ENCODE measurements around the gene SGMS1.

The SGMS1 gene

DNA sequence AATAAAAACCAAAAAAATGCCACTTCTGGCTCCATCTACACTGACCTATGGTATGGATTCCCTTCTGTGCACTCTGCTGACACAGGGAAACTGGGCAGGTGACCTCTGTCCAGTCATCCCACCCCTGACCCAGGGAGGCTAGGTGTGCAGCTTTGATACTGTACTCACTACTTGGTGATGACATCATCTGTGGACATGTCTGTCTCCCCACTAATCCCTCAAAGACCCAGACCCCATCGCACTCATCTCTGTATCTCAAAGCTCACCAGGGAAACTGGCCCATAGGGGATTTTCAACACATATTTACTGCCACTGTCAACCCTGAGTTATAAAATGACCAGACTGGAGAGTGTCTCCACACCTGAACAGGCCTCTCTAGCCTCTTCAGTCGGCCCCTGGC is 10.6 kb downstream of the SGMS1 start:
- no peak for DNase-seq (ENCODE audit: low read depth)

DNA sequence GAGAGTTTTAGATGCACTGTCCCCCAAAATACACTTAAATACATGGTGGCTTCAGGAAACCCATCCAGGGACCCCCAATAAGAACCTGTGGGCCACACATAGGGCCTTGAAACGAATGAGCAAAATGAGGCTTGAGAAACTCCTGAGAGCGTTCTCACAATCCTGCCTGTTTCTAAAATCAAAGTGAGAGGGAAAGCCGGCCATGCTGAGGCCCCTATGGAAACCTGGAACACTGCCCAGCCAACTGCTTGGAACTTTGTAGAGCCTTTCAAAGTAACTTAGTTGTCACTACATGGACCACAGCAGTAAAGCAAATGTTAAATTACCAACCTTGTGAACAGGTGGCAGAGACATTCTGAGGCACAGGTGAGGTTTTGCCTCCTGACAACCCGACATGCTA is 13.4 kb downstream of the SGMS1 start:
- DNase-seq (ENCODE audit: low read depth), result no peak

DNA sequence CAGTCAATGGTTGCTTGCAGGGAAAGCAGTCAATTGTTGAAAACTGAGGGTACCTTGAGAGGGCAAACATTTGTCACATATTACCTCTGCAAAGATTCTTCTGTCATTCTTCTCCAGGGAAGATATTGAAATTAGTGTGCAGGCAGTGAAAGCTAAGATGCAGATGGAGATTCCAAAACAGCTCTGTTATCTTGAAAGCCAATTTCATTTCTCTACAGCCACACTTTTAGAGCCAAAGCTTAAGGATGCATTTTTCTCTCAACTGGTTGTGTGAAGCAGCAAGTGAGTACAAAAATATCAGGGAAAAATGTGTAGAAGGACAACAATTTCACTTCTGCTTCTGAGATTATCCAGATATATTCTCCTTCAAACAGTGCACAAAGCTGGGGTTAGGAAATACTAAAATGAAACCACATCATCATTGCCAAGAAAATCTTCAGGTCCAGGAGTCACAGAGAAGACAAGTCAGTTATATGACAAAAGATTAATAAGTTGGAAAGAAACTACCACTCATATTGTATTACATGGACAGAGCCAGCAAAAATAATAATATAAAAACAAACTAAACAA is 16.3 kb downstream of the SGMS1 start:
- no peak for DNase-seq (ENCODE audit: low read depth)

DNA sequence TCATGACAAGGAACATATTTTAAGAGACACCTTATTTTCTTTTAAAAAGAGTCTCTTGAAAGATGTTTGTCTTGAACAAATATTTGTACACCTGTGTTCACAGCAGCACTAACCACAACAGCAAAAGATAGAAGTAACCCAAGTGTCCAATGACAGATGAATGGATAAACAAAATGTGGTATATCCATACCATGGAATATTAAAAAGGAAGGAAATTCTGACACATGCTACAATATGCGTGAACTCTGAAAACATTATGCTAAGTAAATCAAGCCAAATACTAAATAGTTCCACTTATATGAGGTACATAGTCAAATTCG is 17.8 kb downstream of the SGMS1 start:
- no peak for DNase-seq (ENCODE audit: low read depth)

DNA sequence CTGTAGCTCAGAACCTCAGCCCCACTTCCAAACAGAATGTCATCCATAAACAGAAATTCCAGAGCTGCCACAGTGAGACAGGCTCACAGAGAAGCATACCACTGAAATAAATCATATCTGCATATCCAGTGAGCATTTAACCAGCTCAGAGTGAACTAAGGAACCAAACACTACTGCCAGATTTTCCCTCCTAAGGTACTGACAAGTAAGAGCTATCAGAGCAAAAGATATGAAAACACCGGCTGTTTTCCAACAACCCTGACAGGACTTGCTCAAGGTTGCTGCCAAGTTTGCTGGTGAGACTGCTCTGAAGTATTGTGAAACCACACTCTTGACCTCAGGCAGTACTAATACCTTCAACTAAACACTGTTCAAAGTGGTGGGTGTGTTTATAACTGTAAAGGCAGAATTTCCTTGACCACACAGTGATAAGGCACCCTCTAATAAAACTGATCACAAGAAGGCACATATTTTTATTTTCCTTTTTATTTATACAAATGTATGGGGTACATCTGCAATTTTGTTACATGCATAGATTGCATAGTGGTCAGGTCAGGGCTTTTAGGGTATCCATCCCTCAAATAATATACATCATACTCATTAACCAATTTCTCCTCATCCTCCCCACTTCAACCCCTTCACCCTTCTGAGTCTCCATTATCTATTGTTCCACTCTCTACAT is 18.3 kb downstream of the SGMS1 start:
- DNase-seq (ENCODE audit: low read depth), result no peak

DNA sequence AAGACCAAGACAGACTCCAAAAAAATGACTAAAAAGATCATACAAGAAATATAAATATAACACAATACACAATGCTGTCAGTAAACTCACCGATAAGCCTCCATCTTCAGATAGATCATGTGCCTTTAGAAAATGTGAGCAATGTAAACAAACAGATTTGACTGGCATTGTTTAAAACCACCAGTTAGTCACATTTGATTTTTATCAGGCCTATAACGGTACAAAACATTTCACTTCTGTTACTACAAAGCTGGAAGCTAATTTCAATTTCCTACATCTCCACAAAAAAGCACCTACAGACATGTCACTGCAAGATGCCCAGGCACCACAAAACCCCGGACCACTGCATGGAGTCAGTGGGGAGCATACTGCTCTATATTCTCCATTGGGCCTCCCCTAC is 18.9 kb downstream of the SGMS1 start:
- no peak for DNase-seq (ENCODE audit: low read depth)

DNA sequence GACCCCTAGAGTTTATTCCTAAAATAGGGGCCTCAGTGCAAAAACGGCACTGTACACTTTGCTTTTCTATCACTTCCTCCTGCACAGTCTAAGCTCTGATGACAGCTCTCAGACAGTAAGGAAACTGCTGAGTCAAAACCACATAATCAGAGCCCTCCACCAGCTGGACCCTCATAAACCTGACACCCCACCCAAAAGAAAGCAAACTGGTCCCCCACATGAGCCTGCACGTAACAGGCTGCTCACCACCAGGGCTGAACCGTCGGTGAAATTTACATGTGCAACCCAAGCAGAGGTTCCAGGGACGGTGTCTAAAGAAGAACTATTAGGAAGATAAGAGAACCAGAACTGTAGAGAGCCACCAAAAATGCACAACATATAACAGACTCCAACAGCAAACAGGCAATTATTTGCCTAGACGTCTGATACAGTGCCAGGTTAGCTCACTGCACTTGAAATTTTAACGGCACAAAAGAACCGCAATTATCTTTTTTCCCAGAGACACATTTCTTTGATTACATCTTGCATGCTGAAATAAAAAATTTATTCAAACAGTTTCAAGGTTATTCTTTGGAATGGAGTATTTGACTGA is 19.6 kb downstream of the SGMS1 start:
- no peak for DNase-seq (ENCODE audit: low read depth)

DNA sequence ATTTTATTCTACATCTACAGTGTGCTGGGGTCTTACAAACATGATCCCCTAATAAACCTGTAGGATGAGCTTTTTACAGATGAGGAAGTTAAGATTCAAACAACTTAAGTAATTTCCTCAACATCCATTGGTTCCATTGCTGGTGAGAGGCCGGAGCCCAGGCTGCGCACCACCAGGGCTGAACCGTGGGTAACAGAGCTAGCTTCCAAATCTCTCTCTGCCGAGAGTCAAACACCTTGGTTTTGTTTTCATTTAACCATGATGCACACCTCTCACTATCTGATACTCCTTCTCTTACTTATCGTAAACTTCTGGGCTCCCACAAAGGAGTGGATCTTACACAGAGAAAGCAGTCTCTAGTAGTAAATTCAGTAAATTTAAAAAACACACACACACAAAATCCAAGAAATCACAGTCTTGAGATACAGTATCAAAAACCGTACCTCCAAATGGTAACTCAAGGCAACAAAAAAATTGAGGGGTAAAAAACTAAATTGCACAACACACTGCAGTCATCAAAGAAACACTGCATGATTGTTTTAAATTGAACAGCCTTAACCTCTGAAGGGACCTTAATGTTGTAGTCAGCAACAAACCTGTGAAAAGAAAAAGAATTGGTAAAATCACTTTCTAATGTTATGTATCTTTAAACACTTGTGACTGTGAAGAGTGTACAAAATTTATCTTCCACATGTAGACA is 20.5 kb downstream of the SGMS1 start:
- DNase-seq (ENCODE audit: low read depth), result no peak

DNA sequence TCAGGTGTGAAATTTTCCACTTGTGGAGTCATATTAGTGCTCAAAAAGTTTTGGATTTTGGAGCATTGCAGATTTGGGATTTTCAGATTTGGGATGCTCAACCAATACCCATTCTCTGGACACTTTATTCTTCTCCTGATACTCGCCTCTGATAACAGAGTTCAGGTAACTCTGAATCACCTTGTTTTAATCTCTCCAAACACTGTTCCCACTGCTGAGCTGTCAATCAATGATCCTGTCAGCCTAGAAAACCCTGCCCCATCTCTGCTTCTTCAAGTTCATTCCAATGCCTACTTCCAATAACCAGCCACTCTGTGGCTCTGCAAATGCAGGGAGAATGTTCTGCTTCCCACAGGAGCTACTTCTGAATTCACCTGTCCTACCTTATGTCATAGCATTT is 21.8 kb downstream of the SGMS1 start:
- DNase-seq (ENCODE audit: low read depth), result no peak

DNA sequence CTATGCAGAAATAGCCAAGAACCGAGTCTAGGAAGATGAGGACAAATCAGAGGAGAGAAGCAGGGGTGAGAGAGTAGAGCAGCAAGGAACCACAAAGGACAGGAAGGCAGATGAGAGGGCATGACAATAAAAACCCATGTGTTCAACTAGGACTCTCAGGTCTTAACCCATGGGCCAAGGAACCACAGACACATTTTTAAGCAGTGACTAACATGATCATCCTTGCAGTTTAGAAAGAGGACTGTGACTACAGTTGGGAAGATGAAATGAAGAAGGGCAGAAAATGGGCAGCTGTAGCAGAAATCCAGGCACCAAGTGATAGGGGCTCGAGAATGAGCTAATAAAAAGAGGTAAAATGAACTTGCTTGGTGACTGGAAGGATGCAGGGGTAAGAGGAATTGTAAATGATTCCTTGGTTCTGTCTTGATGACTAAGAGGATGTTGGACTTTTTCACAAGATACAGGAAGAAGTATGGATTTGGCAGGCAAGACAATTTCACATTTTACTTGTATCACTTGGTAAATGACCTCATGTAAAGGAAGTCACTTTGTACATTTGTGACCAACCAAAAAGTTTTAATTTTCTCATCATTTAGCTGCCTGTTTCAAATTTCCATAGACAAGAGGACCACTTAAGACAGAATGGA is 22.8 kb downstream of the SGMS1 start:
- no peak for DNase-seq (ENCODE audit: low read depth)

DNA sequence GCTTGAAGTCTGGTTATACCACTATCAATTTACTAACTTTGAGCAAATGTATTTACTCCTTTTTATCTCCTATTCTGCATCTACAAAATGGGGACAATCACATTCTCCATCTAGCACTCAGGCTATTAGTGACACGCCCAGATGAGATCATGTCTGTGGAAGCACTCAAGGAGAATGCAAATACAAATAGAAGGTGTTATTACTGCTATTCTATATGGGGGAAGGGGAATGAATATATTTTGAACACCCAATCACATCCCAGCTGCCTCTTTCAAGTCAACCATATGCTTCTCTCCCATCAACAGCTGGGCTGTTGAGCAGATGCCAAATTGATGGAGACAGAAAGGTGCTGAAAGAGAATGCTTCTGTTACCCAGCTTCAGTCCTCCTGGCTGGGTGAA is 23.5 kb downstream of the SGMS1 start:
- DNase-seq (ENCODE audit: low read depth), result no peak

DNA sequence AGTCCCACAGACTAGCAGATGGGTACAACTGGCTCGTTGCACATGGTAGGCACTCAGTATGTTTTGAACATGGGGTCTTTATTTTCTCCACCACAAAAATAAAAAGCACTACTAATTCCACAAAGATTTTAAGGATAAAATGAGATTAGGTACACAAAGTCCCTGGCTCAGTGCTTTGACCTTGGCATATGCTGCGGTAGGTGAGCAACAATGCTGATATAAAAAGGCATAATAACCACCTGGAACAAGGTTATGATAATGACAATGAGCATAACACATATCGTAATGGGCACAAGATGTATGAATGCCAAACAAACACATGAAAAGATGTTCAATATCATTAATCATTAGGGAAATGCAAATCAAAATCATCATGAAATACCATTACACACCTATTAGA is 26.9 kb downstream of the SGMS1 start:
- no peak for DNase-seq (ENCODE audit: low read depth)

DNA sequence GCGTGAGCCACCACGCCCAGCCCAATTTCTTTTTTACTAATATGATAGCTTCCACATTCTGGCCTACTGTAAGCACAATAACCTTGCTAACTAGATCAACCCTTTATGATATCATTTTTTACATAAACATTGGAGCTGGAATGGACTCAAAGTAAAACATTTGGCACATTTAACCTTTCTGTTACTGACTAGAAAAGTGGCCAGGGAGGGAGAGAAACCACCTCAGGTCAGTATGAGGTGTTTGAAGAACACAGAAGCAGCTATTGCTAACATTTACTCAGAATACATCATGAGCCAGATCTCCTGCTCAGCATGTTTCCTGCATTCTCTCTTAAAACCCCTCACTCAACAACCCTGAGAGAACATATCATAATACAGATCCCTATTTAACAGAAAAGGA is 27.3 kb downstream of the SGMS1 start:
- DNase-seq (ENCODE audit: low read depth), result no peak

DNA sequence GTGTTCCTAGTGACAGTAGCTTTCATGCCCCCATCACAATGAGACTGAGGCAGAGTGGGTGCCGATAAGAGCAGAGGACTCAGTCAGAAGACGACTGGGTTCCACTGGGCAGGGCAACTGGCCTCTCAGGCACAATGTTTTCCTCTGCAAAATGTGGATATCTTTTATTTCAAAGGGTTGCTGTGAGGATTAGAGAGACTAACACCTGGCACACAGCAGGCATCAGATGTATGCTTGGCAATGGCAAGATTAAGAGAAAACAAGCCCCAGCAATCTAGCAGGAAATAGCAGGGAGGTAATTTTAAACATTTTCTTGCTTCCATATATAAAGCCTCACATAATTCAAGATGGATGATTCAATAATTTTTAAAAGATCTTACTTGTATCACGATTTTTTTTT is 28.0 kb downstream of the SGMS1 start:
- no peak for DNase-seq (ENCODE audit: low read depth)

DNA sequence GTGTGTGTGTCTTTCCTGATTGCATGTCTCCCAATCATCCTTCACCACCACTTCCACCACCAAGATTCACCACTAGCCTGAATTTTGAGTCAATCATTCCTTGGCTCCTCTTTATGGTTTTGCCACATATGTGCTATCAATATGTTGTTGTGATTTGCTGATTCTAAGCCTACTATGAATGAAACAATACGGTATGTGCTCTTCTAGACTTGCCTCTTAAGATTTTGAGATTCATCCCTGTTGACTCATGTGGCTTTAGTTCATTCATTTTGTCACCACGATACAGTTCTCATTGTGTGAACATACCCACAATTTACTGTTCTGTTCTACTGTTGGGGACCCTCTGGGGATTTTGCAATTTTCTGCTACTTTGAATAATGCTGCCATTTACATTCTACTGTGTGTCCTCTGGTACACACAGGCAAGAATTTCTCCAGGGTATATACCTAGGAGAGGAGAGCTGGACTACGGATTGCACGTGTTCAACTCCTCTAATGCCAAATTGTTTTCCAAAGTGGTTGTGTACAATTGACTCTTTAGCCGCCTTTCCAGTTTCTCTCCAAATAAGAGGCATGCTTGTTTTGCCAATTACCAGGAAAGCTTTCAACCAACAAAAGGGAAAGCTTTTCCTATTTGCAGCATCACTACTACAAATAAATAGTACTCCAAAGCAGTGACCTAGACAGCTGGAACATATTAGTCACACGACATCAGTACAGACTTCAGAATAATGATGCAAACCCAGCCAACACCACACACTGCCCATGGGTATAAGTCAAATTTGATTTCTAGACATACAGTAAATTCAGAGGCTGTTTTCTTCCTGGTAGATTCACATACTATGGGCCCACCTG is 30.0 kb downstream of the SGMS1 start:
- no peak for DNase-seq (ENCODE audit: low read depth)

DNA sequence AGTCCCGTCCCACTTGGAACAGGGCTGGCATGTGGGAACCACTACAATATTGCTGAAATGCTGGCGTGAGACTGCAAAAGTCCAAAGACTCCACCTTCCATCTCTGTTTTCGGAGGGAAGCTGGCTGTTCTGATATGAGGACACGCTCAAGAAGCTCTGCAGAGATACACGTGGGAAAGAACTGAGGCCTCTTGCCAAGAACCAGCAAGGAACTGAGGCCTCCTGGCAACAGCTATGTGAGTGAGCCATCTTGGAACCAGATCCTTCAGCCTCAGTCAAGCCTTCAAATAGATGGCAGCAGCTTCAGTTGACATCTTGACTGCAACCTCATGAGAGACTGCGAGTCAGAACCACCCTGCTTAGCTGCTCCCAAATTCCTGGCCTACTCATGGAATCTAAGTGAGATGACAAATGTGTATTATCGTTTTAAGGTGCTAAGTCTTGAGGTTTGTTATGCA is 30.8 kb downstream of the SGMS1 start:
- DNase-seq (ENCODE audit: low read depth), result no peak

DNA sequence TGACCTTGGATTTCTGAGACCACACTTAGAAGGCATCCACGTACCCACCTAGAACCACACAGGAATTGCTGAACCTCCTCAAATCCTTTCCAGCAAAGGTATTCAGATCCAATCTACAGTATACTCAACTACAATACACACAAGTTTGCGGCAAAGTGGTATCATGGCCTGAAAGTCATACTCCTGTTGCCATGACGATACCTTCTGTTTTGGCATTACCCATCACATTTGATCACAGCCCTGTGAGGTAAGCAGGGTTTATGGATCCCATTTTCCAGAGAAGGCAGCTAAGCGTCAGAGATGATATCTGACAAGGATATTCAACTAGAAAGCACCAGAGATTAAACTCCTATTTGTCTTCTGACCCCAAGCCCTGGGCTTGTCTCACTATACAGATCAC is 32.8 kb downstream of the SGMS1 start:
- no peak for DNase-seq (ENCODE audit: low read depth)

DNA sequence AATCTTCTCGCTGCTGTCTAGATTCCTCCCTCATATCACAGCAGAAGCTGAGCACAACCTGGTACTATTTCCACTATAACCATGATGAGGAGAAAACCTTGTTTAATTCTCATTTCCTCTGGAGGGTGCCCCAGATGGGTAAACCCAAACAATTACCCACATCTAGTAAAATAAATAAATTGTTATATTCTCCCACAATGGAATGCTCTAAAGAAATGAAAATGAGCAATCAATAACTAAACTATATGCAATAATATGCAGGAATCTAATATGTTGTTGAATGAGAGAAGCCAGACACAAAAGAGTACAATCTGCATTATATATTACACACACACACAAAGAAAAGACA is 37.0 kb downstream of the SGMS1 start:
- no peak for DNase-seq (ENCODE audit: low read depth)

DNA sequence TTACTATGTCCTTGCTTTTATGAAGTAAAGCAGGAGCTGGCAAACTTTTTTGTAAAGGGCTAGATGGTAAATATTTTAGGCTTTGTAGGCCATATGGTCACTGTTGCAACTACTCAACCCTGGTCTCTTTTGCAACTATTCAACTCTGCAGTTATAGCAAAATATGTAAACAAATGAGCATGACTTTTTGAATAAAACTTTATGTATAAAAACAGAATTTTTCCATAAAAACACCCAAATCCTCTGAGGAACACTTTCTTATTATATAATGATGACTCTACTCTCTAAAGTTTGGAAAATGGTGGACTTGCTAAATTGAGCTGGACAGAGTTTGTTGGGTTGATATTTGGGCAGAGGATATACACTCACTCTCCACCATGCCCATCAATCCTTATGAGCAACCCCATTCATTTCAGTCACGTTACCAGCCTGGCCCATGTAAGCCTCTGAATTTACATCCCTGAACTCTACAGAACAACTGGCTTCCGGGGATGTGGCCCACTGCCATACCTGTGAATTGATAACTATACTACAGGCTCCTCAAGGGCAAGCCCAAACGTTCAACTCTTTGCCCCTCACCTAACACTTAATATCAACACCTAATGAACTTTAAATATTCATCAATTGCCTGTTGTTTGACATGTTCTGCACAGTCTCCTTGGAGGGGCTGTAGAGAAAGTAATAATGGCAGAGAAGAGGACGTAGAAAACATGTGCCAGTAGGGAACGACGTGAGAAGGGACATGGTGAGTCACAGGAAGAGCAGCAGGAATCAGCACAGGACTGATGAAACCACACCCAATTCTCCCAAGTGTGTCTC is 37.6 kb downstream of the SGMS1 start:
- no peak for DNase-seq (ENCODE audit: low read depth)

DNA sequence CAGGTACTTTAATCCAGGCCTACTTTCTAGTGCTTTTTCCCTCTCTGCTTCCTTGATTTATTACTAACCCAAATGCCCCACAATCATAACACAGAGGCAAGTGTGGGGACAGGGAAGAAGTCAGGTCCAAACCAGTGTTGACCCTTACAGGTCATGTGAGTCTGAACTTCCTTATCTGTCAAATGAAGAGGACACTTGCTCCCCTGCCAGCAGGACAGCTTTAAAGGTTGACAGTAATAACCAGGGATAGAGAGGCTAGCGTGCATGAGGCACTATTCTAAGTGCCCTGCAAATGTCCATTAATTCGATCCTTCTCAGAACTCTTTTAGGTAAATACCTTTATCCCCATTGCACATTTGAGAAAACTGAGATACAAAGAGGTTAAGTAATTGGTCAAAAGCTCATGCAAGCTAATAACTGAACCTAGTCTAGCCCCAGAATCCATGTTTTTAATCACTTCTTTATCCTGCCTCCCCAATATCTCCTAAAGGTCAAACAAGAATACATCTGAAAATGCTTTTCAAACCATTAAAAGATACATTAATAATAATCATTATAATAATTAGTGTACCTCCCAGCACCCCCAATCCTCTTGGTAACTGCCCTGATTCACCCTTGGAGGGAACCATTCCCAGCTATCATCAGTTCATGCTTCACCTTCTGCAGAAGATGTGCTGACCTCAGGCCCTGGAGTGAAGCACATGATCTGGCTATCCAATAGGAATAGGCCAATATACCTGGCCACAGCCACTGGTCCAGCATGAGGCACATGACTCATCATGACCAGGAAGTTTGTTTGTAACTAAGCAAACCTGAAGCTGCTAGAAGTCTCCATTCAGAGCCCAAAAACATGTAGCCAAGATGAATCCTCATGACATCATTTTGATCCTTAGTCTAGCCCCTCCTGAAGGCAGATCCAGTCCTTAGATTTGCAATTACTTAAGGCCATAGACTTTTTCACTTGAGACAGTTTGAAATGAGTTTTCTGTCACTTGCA is 40.7 kb downstream of the SGMS1 start:
- no peak for DNase-seq (ENCODE audit: low read depth)
